Measurements from ENCODE around the gene CBX4.

CBX4 gene

GRCh38 chr17:79825580-79825921 lies 13.7 kb downstream of the CBX4 start:
- Histone ChIP-seq H3K9ac (no peak overlapping the region), H3K27me3 (ENCODE audit: insufficient read depth, low read depth) (peaks cover 4% of the 10 kb centered on the region; the same call in 1 of the 2 replicates), H4K20me1 (ENCODE audit: insufficient read depth) (no peaks in the 10 kb centered on the region), H3K79me2 (ENCODE audit: insufficient read depth, low read depth) (no peaks in the 10 kb centered on the region), H3K27ac (no peak overlapping the region), H3K4me3 (IDR thresholded peaks at IDR 0.05; ENCODE audit: insufficient read depth, low read depth, low read length) (no peak overlapping the region), H3K4me1 (ENCODE audit: low read depth, poor library complexity, severe bottlenecking) (no peaks in the 10 kb centered on the region), H3K4me2 (no peak overlapping the region), H2AFZ (ENCODE audit: low read depth) (no peak overlapping the region), H3K36me3 (ENCODE audit: insufficient read depth) (no peaks in the 10 kb centered on the region)
- TF ChIP-seq CTCF (conservative IDR thresholded peaks at IDR 0.05; ENCODE audit: low read depth, low read length): no peak

GRCh38 chr17:79824893-79825579 lies 14.2 kb downstream of the CBX4 start:
- H3K79me2 ChIP-seq (ENCODE audit: insufficient read depth, low read depth): no peaks in the 10 kb centered on the region
- peaks cover 4% of the 10 kb centered on the region; the same call in 1 of the 2 replicates for H3K27me3 ChIP-seq (ENCODE audit: insufficient read depth, low read depth)
- H2AFZ ChIP-seq (ENCODE audit: low read depth): no peak overlapping the region
- no peaks in the 10 kb centered on the region for H3K36me3 ChIP-seq (ENCODE audit: insufficient read depth)
- no peak overlapping the region for H3K4me2 ChIP-seq
- H3K4me3 ChIP-seq (IDR thresholded peaks at IDR 0.05; ENCODE audit: insufficient read depth, low read depth, low read length): no peak overlapping the region
- TF ChIP-seq CTCF (conservative IDR thresholded peaks at IDR 0.05; ENCODE audit: low read depth, low read length): no peak
- no peak overlapping the region for H3K9ac ChIP-seq
- H4K20me1 ChIP-seq (ENCODE audit: insufficient read depth): no peaks in the 10 kb centered on the region
- no peaks in the 10 kb centered on the region for H3K4me1 ChIP-seq (ENCODE audit: low read depth, poor library complexity, severe bottlenecking)
- no peak overlapping the region for H3K27ac ChIP-seq

- H3K9ac ChIP-seq: no peak overlapping the region
- H3K4me2 ChIP-seq: no peak overlapping the region
- H3K36me3 ChIP-seq (ENCODE audit: insufficient read depth): no peaks in the 10 kb centered on the region
- H3K27me3 ChIP-seq (ENCODE audit: insufficient read depth, low read depth): peaks cover 4% of the 10 kb centered on the region; the same call in 1 of the 2 replicates
- no peak for TF ChIP-seq CTCF (conservative IDR thresholded peaks at IDR 0.05; ENCODE audit: low read depth, low read length)
- H3K27ac ChIP-seq: no peak overlapping the region
- H3K4me3 ChIP-seq (IDR thresholded peaks at IDR 0.05; ENCODE audit: insufficient read depth, low read depth, low read length): no peak overlapping the region
- no peaks in the 10 kb centered on the region for H4K20me1 ChIP-seq (ENCODE audit: insufficient read depth)
- H2AFZ ChIP-seq (ENCODE audit: low read depth): no peak overlapping the region
- H3K79me2 ChIP-seq (ENCODE audit: insufficient read depth, low read depth): no peaks in the 10 kb centered on the region
- H3K4me1 ChIP-seq (ENCODE audit: low read depth, poor library complexity, severe bottlenecking): no peaks in the 10 kb centered on the region
These were observed 15.0 kb downstream of the CBX4 start for GRCh38 chr17:79824234-79824633.

DNA sequence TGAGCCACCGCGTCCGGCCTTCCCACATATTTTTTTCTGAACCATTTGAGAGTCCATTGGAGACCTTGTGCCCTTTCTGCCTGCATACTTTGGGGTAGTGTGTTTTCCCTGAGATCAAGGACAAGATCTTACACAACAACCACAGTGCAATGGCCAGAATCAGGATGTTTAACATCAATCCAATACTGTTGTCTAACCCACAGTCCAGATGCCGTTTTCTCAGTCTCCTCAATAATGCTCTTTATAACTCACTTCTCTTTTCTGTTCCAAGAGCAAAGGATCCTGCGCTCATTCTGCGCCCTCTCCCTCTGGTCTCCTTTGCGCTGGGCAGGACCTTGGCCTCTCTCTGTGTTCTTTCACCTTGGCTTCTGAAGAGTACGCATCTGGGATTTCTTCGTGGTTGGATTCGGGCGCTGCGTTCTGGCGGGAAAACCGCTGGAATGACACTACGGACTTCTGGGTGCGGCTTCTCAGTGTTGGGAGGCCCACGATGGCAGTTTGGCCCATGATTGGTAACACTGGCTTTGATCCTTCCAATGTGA lies 16.6 kb downstream of the CBX4 start:
- TF ChIP-seq CTCF (conservative IDR thresholded peaks at IDR 0.05; ENCODE audit: low read depth, low read length): no peak
- Histone ChIP-seq H4K20me1 (ENCODE audit: insufficient read depth) (no peaks in the 10 kb centered on the region), H2AFZ (ENCODE audit: low read depth) (no peak overlapping the region), H3K4me2 (no peak overlapping the region), H3K9ac (no peak overlapping the region), H3K27me3 (ENCODE audit: insufficient read depth, low read depth) (peaks cover 4% of the 10 kb centered on the region; the same call in 1 of the 2 replicates), H3K27ac (no peak overlapping the region), H3K36me3 (ENCODE audit: insufficient read depth) (no peaks in the 10 kb centered on the region), H3K4me1 (ENCODE audit: low read depth, poor library complexity, severe bottlenecking) (no peaks in the 10 kb centered on the region), H3K4me3 (IDR thresholded peaks at IDR 0.05; ENCODE audit: insufficient read depth, low read depth, low read length) (no peak overlapping the region), H3K79me2 (ENCODE audit: insufficient read depth, low read depth) (no peaks in the 10 kb centered on the region)

All from KMS-11 (cell line).